Measurements from ENCODE around the gene C9. TPM values are rescaled to one million over a fixed set of nuclear protein-coding genes. Genes with fewer than 3 reads are reported as not detected.

C9 gene
- total and polyA plus RNA-seq, 2 of the 4 experiments (the other 2 are of a cell fraction): not detected

- H2AK9ac ChIP-seq (replicated peaks; ENCODE audit: low read depth, low read length, poor library complexity): no peak overlapping the region
- H4K20me1 ChIP-seq (ENCODE audit: insufficient read depth, low read length): no peaks in the 10 kb centered on the region
- in situ Hi-C loops (cut with MboI; ENCODE audit: low sequenced_read_pairs) (no loop called here), dilution Hi-C loops (cut with HindIII; ENCODE audit: low sequenced_read_pairs, unreplicated experiment) (no loop called here), intact Hi-C loops (cut with micrococcal nuclease) (no loop called here)
- H4K8ac ChIP-seq (ENCODE audit: low read depth in 2 of 2, low read length in 2 of 2): no peak overlapping the region
- BruUV-seq (replicated peaks): no TSS peak
- no peaks in the 10 kb centered on the region for H3K4me1 ChIP-seq (ENCODE audit: control insufficient read depth, insufficient read depth, low read length)
- no peak overlapping the region for H3K23ac ChIP-seq (ENCODE audit: low read depth, low read length)
- H2AK5ac ChIP-seq (ENCODE audit: low read depth, low read length): no peak overlapping the region
- TF ChIP-seq CTCF (conservative IDR thresholded peaks at IDR 0.05; ENCODE audit: low read depth, low read length): no peak
- TF ChIP-seq NFE2L2 (IDR thresholded peaks at IDR 0.05; ENCODE audit: low read depth, low read length): no peak
- no peak for TF ChIP-seq RCOR1 (IDR thresholded peaks at IDR 0.05; ENCODE audit: insufficient replicate concordance, low read length)
- no peak for TF ChIP-seq ELK1 (IDR thresholded peaks at IDR 0.05; ENCODE audit: borderline replicate concordance, low read depth, low read length)
- TF ChIP-seq RAD21 (IDR thresholded peaks at IDR 0.05; ENCODE audit: low read length): no peak
- no peak for TF ChIP-seq FOS (IDR thresholded peaks at IDR 0.05; ENCODE audit: low read depth, low read length)
- no peak for TF ChIP-seq BHLHE40 (IDR thresholded peaks at IDR 0.05; ENCODE audit: low read depth, low read length)
- TF ChIP-seq POLR2A (IDR thresholded peaks at IDR 0.05; ENCODE audit: low read depth, low read length): no peak
- no peak for TF ChIP-seq MAFK (IDR thresholded peaks at IDR 0.05; ENCODE audit: low read depth, low read length)
- TF ChIP-seq USF2 (IDR thresholded peaks at IDR 0.05; ENCODE audit: low read depth, low read length): no peak
- TF ChIP-seq MXI1 (IDR thresholded peaks at IDR 0.05; ENCODE audit: borderline replicate concordance, low read depth, low read length): no peak
- TF ChIP-seq CEBPB (IDR thresholded peaks at IDR 0.05; ENCODE audit: low read depth, low read length): no peak
- no peak for TF ChIP-seq MAZ (IDR thresholded peaks at IDR 0.05; ENCODE audit: borderline replicate concordance, low read depth, low read length)
- TF ChIP-seq RFX5 (IDR thresholded peaks at IDR 0.05; ENCODE audit: low read depth, low read length): no peak
- no peak for TF ChIP-seq SMC3 (IDR thresholded peaks at IDR 0.05; ENCODE audit: low read depth, low read length)
- no peak for TF ChIP-seq CHD1 (IDR thresholded peaks at IDR 0.05; ENCODE audit: low read depth, low read length)
- H3K4me3 ChIP-seq (ENCODE audit: insufficient read depth, low read depth, low read length): no peak overlapping the region
- no peak for DNase-seq
- H3K9me1 ChIP-seq (ENCODE audit: insufficient read depth, low read length): no peaks in the 10 kb centered on the region
- no peak overlapping the region for H3K4ac ChIP-seq (ENCODE audit: low read depth, low read length)
- no peaks in the 10 kb centered on the region for H3K79me1 ChIP-seq (ENCODE audit: low read depth in 1 of 2, low read length in 2 of 2)
- H2BK20ac ChIP-seq (ENCODE audit: low read depth, low read length): no peak overlapping the region
- no peak overlapping the region for H3K18ac ChIP-seq (ENCODE audit: low read depth, low read length)
- H3K9me3 ChIP-seq (ENCODE audit: control insufficient read depth, insufficient read depth, low read length): no peaks in the 10 kb centered on the region; the same call in 1 of the 2 replicates
- peaks cover 4% of the 10 kb centered on the region; the same call in 1 of the 2 replicates for H3K27me3 ChIP-seq (ENCODE audit: control insufficient read depth, insufficient read depth, low read length)
- CTCF ChIA-PET: no interaction called here
- no peak for ATAC-seq (ENCODE audit: low read depth)
- no peak overlapping the region for H4K5ac ChIP-seq (ENCODE audit: low read depth, low read length)
- 100% methylated on average over 1 of the region's 3 CpGs; no CpG with 5 or more reads in 1 of the 2 experiments for WGBS, 2 experiments (ENCODE audit: extremely low coverage in 2 of 2, insufficient read length in 1 of 2)
- H2AFZ ChIP-seq (replicated peaks; ENCODE audit: low read length, poor library complexity): no peak overlapping the region
- no peak overlapping the region for H3K56ac ChIP-seq (ENCODE audit: extremely low read depth, insufficient read depth, low read length)
- no peak overlapping the region for H2BK15ac ChIP-seq (ENCODE audit: low read depth, low read length)
- H3K14ac ChIP-seq (replicated peaks; ENCODE audit: low read depth, low read length): no peak overlapping the region
- no peak overlapping the region for H3K9ac ChIP-seq (ENCODE audit: low read depth, low read length)
- POLR2A ChIA-PET (ENCODE audit: unreplicated experiment): no interaction called here
- H3K36me3 ChIP-seq (ENCODE audit: control insufficient read depth, insufficient read depth, low read length): no peaks in the 10 kb centered on the region
- no peak overlapping the region for H3K4me2 ChIP-seq (ENCODE audit: low read depth, low read length)
- no peak overlapping the region for H4K91ac ChIP-seq (ENCODE audit: insufficient read depth, low read depth, low read length)
- H3K27ac ChIP-seq (ENCODE audit: insufficient read depth, low read length): no peak overlapping the region
- H2BK120ac ChIP-seq (ENCODE audit: low read depth, low read length): no peak overlapping the region
- H2BK5ac ChIP-seq (ENCODE audit: low read depth, low read length, poor library complexity, severe bottlenecking): no peak overlapping the region
These were observed 106.7 kb downstream of the C9 start for GRCh38 chr5:39257554-39257953.
